ENCODE data around the gene RPE65. TPM values are rescaled to one million over a fixed set of nuclear protein-coding genes. Genes with fewer than 3 reads are reported as not detected.

RPE65 gene
- polyA plus RNA-seq, 3 donors = not detected

- WGBS (ENCODE audit: insufficient coverage) = 100% methylated on average over 1 of the region's 1 CpG
- H3K27ac Mint-ChIP-seq = no peak overlapping the region
- H3K4me3 ChIP-seq (replicated peaks in 1 of 3; ENCODE audit: low read depth in 2 of 3, low read length in 3 of 3) = no peak overlapping the region
- H3K4me1 ChIP-seq (ENCODE audit: control insufficient read depth in 1 of 2, insufficient read depth in 2 of 2, low read length in 2 of 2) = no peaks in the 10 kb centered on the region
- H3K36me3 Mint-ChIP-seq = no peaks in the 10 kb centered on the region
- no peak overlapping the region for H3K4me2 ChIP-seq (replicated peaks; ENCODE audit: extremely low read depth, low read length, poor library complexity, severe bottlenecking)
- DNase-seq = no peak
- H3K27ac ChIP-seq (ENCODE audit: low read depth in 1 of 2, low read length in 2 of 2) = no peak overlapping the region
- peaks cover 4% of the 10 kb centered on the region for H3K4me1 Mint-ChIP-seq
- H3K9me3 ChIP-seq (replicated peaks in 1 of 2; ENCODE audit: control insufficient read depth in 1 of 2, insufficient read depth in 1 of 2, low read length in 2 of 2) = no peaks in the 10 kb centered on the region
- H3K27me3 Mint-ChIP-seq (ENCODE audit: low read depth in 3 of 3) = peaks cover 0 to 6% (median 2%) of the 10 kb centered on the region in 3 donors
- H3K36me3 ChIP-seq (replicated peaks in 1 of 2; ENCODE audit: control insufficient read depth in 1 of 2, insufficient read depth in 2 of 2, low read length in 2 of 2) = no peaks in the 10 kb centered on the region
- H3K9ac ChIP-seq (ENCODE audit: insufficient read depth, low read length, poor library complexity, severe bottlenecking) = no peak overlapping the region
- no peaks in the 10 kb centered on the region for H4K20me1 ChIP-seq (ENCODE audit: insufficient read depth, low read length)
- H3K4me3 Mint-ChIP-seq = no peak overlapping the region
- TF ChIP-seq, protein P1, sequence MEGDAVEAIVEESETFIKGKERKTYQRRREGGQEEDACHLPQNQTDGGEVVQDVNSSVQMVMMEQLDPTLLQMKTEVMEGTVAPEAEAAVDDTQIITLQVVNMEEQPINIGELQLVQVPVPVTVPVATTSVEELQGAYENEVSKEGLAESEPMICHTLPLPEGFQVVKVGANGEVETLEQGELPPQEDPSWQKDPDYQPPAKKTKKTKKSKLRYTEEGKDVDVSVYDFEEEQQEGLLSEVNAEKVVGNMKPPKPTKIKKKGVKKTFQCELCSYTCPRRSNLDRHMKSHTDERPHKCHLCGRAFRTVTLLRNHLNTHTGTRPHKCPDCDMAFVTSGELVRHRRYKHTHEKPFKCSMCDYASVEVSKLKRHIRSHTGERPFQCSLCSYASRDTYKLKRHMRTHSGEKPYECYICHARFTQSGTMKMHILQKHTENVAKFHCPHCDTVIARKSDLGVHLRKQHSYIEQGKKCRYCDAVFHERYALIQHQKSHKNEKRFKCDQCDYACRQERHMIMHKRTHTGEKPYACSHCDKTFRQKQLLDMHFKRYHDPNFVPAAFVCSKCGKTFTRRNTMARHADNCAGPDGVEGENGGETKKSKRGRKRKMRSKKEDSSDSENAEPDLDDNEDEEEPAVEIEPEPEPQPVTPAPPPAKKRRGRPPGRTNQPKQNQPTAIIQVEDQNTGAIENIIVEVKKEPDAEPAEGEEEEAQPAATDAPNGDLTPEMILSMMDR (IDR thresholded peaks at IDR 0.05) = no peak
- H3K79me2 ChIP-seq (ENCODE audit: insufficient read depth, low read length) = no peaks in the 10 kb centered on the region
- H2AFZ ChIP-seq (ENCODE audit: insufficient read depth, low read depth, low read length, poor library complexity, severe bottlenecking) = no peak overlapping the region
- H3K27me3 ChIP-seq (ENCODE audit: control insufficient read depth in 2 of 2, insufficient read depth in 2 of 2, low read length in 2 of 2) = no peaks in the 10 kb centered on the region
- intact Hi-C loops (cut with micrococcal nuclease) = no loop called here
- H3K9me3 Mint-ChIP-seq = no peaks in the 10 kb centered on the region
Observed at GRCh38 chr1:68456202-68456601, 6.4 kb upstream of the RPE65 start.

- no peak overlapping the region for H3K4me3 ChIP-seq (replicated peaks in 1 of 3; ENCODE audit: low read depth in 2 of 3, low read length in 3 of 3)
- no peak for DNase-seq
- H4K20me1 ChIP-seq (ENCODE audit: insufficient read depth, low read length) = no peaks in the 10 kb centered on the region
- no peaks in the 10 kb centered on the region for H3K9me3 ChIP-seq (replicated peaks in 1 of 2; ENCODE audit: control insufficient read depth in 1 of 2, insufficient read depth in 1 of 2, low read length in 2 of 2)
- H2AFZ ChIP-seq (ENCODE audit: insufficient read depth, low read depth, low read length, poor library complexity, severe bottlenecking) = no peak overlapping the region
- no peaks in the 10 kb centered on the region for H3K9me3 Mint-ChIP-seq
- no peaks in the 10 kb centered on the region for H3K36me3 Mint-ChIP-seq
- no peaks in the 10 kb centered on the region for H3K27me3 ChIP-seq (ENCODE audit: control insufficient read depth in 2 of 2, insufficient read depth in 2 of 2, low read length in 2 of 2)
- TF ChIP-seq, protein P1 (IDR thresholded peaks at IDR 0.05) = no peak
- no CpG with 5 or more reads among the region's 2 CpGs for WGBS (ENCODE audit: insufficient coverage)
- peaks cover 0 to 2% (median 2%) of the 10 kb centered on the region in 3 donors for H3K27me3 Mint-ChIP-seq (ENCODE audit: low read depth in 3 of 3)
- no peak overlapping the region for H3K9ac ChIP-seq (ENCODE audit: insufficient read depth, low read length, poor library complexity, severe bottlenecking)
- H3K4me2 ChIP-seq (replicated peaks; ENCODE audit: extremely low read depth, low read length, poor library complexity, severe bottlenecking) = no peak overlapping the region
- H3K27ac Mint-ChIP-seq = no peak overlapping the region
- H3K36me3 ChIP-seq (replicated peaks in 1 of 2; ENCODE audit: control insufficient read depth in 1 of 2, insufficient read depth in 2 of 2, low read length in 2 of 2) = no peaks in the 10 kb centered on the region
- peaks cover 9% of the 10 kb centered on the region for H3K4me1 Mint-ChIP-seq
- intact Hi-C loops (cut with micrococcal nuclease) = no loop called here
- no peak overlapping the region for H3K4me3 Mint-ChIP-seq
- H3K4me1 ChIP-seq (ENCODE audit: control insufficient read depth in 1 of 2, insufficient read depth in 2 of 2, low read length in 2 of 2) = peaks cover 6 to 7% of the 10 kb centered on the region in 2 donors
- no peaks in the 10 kb centered on the region for H3K79me2 ChIP-seq (ENCODE audit: insufficient read depth, low read length)
- H3K27ac ChIP-seq (ENCODE audit: low read depth in 1 of 2, low read length in 2 of 2) = no peak overlapping the region
Observed at GRCh38 chr1:68454534-68454933, 4.8 kb upstream of the RPE65 start.
